ENCODE data around the gene SUPT20HL1. TPM values are rescaled to one million over a fixed set of nuclear protein-coding genes. Genes with fewer than 3 reads are reported as not detected.
A peak's percentile ranks its signal among the peaks of the same experiment; 100 is the strongest.

SUPT20HL1 gene
- total and polyA plus RNA-seq, 3 donors from 2014 or later = 0.99 to 3.1 (median 1.5) TPM

DNA sequence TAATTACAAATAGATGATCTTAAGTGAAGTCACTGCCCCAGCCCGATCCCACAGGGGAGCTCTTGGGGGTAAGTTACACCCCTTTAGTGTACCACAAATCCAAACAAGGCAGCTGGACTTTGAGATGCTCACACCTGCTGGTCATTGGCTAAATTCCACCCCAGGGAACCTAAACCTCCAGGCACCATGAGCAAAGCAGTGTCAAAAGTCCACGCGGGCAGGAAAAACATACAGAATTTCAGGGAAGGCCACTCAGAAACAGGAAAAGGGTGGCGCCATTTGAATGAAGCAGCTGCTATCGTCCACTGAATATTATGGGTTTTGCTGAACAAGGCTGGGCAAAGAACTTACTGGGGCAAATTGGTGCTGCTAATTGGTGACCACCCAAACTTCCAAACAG, 30.9 kb downstream of the SUPT20HL1 start:
- no peak for DNase-seq
- H3K27me3 ChIP-seq = no peaks in the 10 kb centered on the region
- no peaks in the 10 kb centered on the region for H3K9me3 ChIP-seq
- no peaks in the 10 kb centered on the region for H3K36me3 ChIP-seq (ENCODE audit: low read depth, missing control alignments)
- WGBS, 2 donors = 79 to 95% methylated on average over 3 to 5 of the region's 5 CpGs
- peaks cover 4% of the 10 kb centered on the region for H3K4me1 ChIP-seq
- no peak overlapping the region for H3K27ac ChIP-seq
- no peak overlapping the region for H3K4me3 ChIP-seq
- TF ChIP-seq POLR2A (IDR thresholded peaks at IDR 0.05) (no peak), CTCF (IDR thresholded peaks at IDR 0.05) (no peak)
- intact Hi-C loops (cut with DNase I; ENCODE audit: low total_unique reads) = no loop called here

- intact Hi-C loops (cut with DNase I; ENCODE audit: low total_unique reads) = no loop called here
- Histone ChIP-seq H3K27ac (no peak overlapping the region), H3K9me3 (no peaks in the 10 kb centered on the region), H3K27me3 (no peaks in the 10 kb centered on the region), H3K4me1 (peaks cover 5% of the 10 kb centered on the region), H3K36me3 (ENCODE audit: low read depth, missing control alignments) (no peaks in the 10 kb centered on the region), H3K4me3 (no peak overlapping the region)
- DNase-seq = no peak
- 67 to 100% methylated on average over 1 to 3 of the region's 3 CpGs for WGBS, 2 donors
- TF ChIP-seq CTCF (IDR thresholded peaks at IDR 0.05) = no peak
- TF ChIP-seq POLR2A (IDR thresholded peaks at IDR 0.05) = no peak
These were observed 31.4 kb downstream of the SUPT20HL1 start for GRCh38 chrX:24391843-24392242.

GRCh38 chrX:24392709-24393108, 32.3 kb downstream of the SUPT20HL1 start:
- Histone ChIP-seq H3K4me1 (peaks cover 5% of the 10 kb centered on the region), H3K27ac (no peak overlapping the region), H3K27me3 (no peaks in the 10 kb centered on the region), H3K36me3 (ENCODE audit: low read depth, missing control alignments) (no peaks in the 10 kb centered on the region), H3K4me3 (no peak overlapping the region), H3K9me3 (no peaks in the 10 kb centered on the region)
- no peak for DNase-seq
- intact Hi-C loops (cut with DNase I; ENCODE audit: low total_unique reads) = no loop called here
- 37 to 38% methylated on average over 1 to 6 of the region's 6 CpGs for WGBS, 2 donors
- TF ChIP-seq CTCF (IDR thresholded peaks at IDR 0.05) = no peak
- TF ChIP-seq POLR2A (IDR thresholded peaks at IDR 0.05) = no peak

DNA sequence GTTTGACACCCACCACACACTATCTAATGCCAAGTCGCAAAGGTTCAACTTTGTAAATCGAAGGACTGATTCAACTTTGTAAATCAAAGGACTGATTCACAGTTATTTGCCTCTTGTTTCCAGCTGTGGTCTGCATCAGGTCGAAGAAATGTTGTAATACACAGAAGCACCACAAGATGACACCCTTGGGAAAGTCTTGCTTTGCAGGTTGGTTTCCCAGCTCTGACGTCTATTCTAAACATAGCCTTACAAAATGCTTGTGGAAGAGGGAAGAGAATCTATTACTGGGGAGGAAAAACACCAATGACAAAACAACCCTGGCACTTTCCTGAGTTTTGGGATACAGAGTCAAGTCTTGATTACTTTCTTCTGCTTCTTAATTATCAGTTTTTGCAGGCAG, 35.3 kb downstream of the SUPT20HL1 start:
- Histone ChIP-seq H3K9me3 (no peaks in the 10 kb centered on the region), H3K27me3 (no peaks in the 10 kb centered on the region), H3K4me3 (no peak overlapping the region), H3K4me1 (peaks cover 5% of the 10 kb centered on the region), H3K36me3 (ENCODE audit: low read depth, missing control alignments) (no peaks in the 10 kb centered on the region), H3K27ac (peak overlapping the region in 1 of 2 donors; percentile 69)
- TF ChIP-seq POLR2A (IDR thresholded peaks at IDR 0.05) = no peak
- peak; percentile 64 to 88 (median 76) for TF ChIP-seq CTCF (IDR thresholded peaks at IDR 0.05)
- 19 to 20% methylated on average over 4 of the region's 4 CpGs for WGBS, 2 donors
- DNase-seq = peak; percentile 53
- intact Hi-C loops (cut with DNase I; ENCODE audit: low total_unique reads) = no loop called here

- 48 to 54% methylated on average over 5 of the region's 5 CpGs for WGBS, 2 donors
- intact Hi-C loops (cut with DNase I; ENCODE audit: low total_unique reads) = no loop called here
- no peaks in the 10 kb centered on the region for H3K27me3 ChIP-seq
- no peaks in the 10 kb centered on the region for H3K9me3 ChIP-seq
- TF ChIP-seq POLR2A (IDR thresholded peaks at IDR 0.05) (no peak), CTCF (IDR thresholded peaks at IDR 0.05) (no peak)
- no peak overlapping the region for H3K4me3 ChIP-seq
- peak overlapping the region; percentile 24 to 69 for H3K27ac ChIP-seq
- H3K4me1 ChIP-seq = peaks cover 5% of the 10 kb centered on the region
- H3K36me3 ChIP-seq (ENCODE audit: low read depth, missing control alignments) = no peaks in the 10 kb centered on the region
- no peak for DNase-seq
These were observed 35.9 kb downstream of the SUPT20HL1 start for GRCh38 chrX:24396236-24396930.

All from testis (tissue), 3 donors.